IPS-20b (cell line): ENCODE data around the gene KDM3A.

ENCODE experiments used
- H3K27ac ChIP-seq: one replicate; pipeline ENCODE4 v1.5.1; 2013; ENCODE audit warnings: low read length
- H3K27me3 ChIP-seq: 2 replicates; pipeline ENCODE4 v1.6.1; 2013; ENCODE audit warnings: mild to moderate bottlenecking, low read length, inconsistent platforms; ENCODE audit not compliant: insufficient read depth
- H3K36me3 ChIP-seq: 2 replicates; pipeline ENCODE4 v1.6.1; 2013; ENCODE audit warnings: low read depth, mild to moderate bottlenecking, inconsistent platforms, low read length, moderate library complexity; ENCODE audit not compliant: insufficient read depth
- H3K4me1 ChIP-seq: 2 replicates; pipeline ENCODE4 v1.6.1; 2013; ENCODE audit warnings: mild to moderate bottlenecking, control low read depth, inconsistent platforms, low read length, moderate library complexity; ENCODE audit not compliant: insufficient read depth
- H3K4me3 ChIP-seq: 2 replicates; pipeline ENCODE4 v1.5.1; 2013; ENCODE audit warnings: mild to moderate bottlenecking, low read length, inconsistent platforms
- H3K9ac ChIP-seq: 2 replicates; pipeline ENCODE4 v1.6.1; 2013; ENCODE audit warnings: low read depth, mild to moderate bottlenecking, inconsistent platforms, low read length, moderate library complexity
- H3K9me3 ChIP-seq: 2 replicates; pipeline ENCODE4 v1.6.1; 2013; ENCODE audit warnings: mild to moderate bottlenecking, low read depth, low read length, inconsistent platforms; ENCODE audit not compliant: insufficient read depth

Gene KDM3A

GRCh38 chr2:86440631-86441391, at the start of gene KDM3A:
TSS of gene KDM3A (plus strand) at chr2:86441371. CDS start at chr2:86442048, 677 bp downstream.
- Histone ChIP-seq H3K4me1 (peaks cover 3% of the 10 kb centered on the region; the same call in 1 of the 2 replicates), H3K9me3 (peaks cover 30% of the 10 kb centered on the region), H3K27me3 (no peaks in the 10 kb centered on the region; the same call in 1 of the 2 replicates), H3K36me3 (peaks cover 13% of the 10 kb centered on the region; the same call in 1 of the 2 replicates), H3K27ac (peak within 1 kb of the TSS; percentile 97), H3K4me3 (peak within 1 kb of the TSS; percentile 73), H3K9ac (peak within 1 kb of the TSS; percentile 76)

DNA sequence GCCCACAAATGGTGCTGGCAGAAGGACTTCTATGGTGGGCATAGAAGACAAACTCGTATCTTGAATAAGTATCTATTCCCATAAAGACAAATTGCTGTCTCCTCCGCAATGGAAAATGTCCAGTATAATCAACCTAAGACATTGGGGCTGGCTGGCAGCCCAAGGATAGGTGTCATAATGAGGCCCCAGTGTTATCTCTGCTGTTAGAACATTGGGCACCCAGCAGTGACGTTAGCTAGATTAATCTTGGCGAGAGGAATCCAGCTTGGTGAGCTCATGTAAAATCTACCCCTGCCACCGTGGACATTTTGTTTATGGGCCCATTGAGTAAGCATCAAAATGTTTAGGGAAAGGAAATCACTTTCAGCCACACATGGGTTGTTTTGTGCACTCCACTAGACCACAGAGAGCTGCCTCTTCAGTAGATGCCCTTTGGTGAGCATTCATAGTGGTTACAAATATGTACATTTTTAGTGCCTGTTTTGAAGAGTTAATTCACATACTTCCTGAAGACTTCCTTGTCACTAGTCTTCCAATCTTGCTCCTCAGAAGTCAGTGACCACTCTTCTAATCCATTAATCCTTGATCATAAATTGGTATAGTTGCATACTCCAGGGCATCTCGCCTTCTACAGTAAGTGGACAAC, 48.2 kb upstream of the KDM3A start:
- no peak overlapping the region for H3K9ac ChIP-seq
- no peak overlapping the region for H3K27ac ChIP-seq
- no peaks in the 10 kb centered on the region for H3K4me1 ChIP-seq
- no peaks in the 10 kb centered on the region for H3K36me3 ChIP-seq
- H3K9me3 ChIP-seq, result no peaks in the 10 kb centered on the region
- H3K27me3 ChIP-seq, result no peaks in the 10 kb centered on the region
- no peak overlapping the region for H3K4me3 ChIP-seq

DNA sequence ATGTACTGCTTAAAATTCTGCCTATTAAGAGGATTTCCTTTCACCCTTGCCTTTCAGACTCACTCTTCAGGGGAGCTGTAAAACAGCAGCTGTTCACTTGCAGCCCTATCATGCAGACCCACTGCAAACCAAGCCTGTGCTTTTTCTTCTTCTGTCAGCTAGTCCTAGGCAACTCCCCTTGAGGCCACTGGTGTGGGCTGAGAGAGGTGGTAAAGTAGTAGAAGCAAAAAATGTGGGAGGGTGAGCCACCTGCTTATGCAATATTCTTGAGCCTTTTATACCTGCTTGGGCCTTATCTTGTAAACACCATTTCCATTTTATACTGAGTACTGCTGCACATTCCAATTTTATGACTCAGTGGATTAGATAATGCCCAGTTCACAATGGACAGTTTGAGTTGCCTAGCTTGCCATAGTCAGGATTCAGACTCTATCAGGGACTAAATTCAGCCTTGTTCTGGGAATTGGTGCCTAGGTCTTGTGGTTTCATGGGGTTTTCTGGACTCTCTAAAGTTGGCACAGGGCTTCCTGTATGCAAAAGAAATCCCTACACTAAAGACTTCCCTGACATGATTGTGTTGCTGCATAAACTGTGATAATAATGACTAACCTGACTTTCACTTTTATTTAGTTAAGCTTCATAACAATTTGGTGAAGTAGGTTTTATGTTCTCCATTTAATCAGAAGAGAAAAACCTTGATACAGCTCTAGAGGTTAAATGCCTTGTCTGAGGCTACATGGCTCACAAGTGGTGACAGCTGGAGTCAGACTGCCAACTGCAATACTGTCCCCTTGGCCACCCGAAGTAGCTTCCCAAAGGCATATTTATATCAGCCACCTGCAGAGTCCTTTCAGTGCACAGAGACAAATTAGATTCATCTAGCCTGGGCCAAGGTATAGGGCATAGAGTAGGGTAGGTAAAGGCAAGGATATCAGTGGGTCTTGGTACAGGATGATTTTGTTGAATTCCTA, 47.4 kb upstream of the KDM3A start:
- Histone ChIP-seq H3K4me3 (no peak overlapping the region), H3K4me1 (no peaks in the 10 kb centered on the region), H3K36me3 (no peaks in the 10 kb centered on the region), H3K9ac (no peak overlapping the region), H3K27me3 (no peaks in the 10 kb centered on the region), H3K9me3 (no peaks in the 10 kb centered on the region), H3K27ac (no peak overlapping the region)

DNA sequence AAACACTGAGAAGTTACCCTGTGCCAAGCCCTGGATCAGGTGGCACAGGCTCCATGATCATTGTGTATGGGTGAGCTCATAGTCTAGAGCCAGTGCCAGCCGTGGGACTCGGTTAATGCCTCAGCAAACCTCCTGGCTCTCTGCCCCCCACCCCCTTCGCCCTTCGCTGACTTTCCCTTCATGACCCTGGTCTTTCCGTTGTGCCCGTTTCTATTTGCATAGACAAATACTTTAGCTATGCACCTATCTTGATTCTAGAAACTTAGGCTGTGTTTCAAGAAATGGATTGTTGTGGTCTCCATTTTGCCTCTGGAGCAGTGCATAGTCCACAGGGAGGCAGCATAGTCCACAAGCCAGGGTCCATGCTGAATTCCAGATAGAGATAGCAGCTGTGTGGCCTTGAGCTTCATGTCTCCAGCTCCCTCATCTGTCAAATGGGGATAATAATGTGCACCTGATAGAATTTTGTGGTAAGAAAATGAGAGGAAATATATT, 44.8 kb upstream of the KDM3A start:
- H3K4me1 ChIP-seq, result no peaks in the 10 kb centered on the region
- no peak overlapping the region for H3K9ac ChIP-seq
- no peak overlapping the region for H3K4me3 ChIP-seq

GRCh38 chr2:86397986-86398385, 43.2 kb upstream of the KDM3A start:
- no peaks in the 10 kb centered on the region for H3K27me3 ChIP-seq
- H3K9me3 ChIP-seq, result no peaks in the 10 kb centered on the region
- no peak overlapping the region for H3K4me3 ChIP-seq
- H3K4me1 ChIP-seq, result no peaks in the 10 kb centered on the region
- H3K27ac ChIP-seq, result no peak overlapping the region
- H3K36me3 ChIP-seq, result no peaks in the 10 kb centered on the region
- no peak overlapping the region for H3K9ac ChIP-seq

More for the DNA sequence above, 44.8 kb upstream of the KDM3A start:
- Histone ChIP-seq H3K36me3 (no peaks in the 10 kb centered on the region), H3K27me3 (no peaks in the 10 kb centered on the region), H3K27ac (no peak overlapping the region), H3K9me3 (no peaks in the 10 kb centered on the region)

DNA sequence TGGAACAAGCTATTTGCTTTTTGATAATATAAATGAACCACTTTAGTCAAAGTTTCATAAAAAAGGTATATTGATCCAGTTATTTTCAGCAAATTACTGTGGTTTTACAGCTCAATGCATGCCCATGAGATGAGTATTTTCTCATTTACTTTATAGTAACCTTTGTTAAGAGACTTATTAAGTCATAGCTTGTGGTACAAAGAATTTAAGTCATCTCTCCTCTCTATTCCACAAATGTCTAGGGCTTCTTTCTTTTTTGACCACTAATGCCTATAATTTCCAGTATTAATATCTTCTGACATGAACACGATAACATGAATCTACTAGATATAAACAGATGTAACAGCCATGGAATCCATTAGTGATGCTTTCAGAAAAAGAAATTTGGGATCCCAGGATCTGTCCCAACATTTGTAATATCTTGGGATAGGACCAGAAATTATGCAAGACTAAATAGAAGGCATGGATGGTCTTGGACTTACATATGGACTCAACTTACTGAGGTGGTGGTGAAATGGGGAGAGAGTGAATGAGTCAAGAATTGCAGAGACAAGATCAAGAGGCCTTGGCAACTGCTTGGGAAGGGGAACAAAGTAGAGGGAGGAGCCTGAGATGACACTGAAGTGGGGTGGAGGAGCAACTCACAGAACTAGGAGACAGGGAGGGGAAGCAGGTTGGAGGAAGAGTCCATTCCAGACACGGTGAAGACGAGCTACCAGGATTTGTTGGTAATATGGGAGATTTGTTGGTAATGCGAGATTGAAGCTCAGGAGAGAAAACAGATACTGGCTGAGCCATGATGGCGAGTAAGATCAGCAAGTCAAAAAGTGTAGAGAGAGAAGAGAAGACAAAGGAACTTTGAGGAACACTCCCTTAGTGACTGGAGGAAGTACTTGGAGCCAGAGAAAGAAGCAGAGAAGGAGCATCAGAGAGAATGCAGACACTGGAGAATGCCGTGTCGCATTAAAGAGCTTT, 42.4 kb upstream of the KDM3A start:
- H3K4me1 ChIP-seq, result no peaks in the 10 kb centered on the region
- H3K27me3 ChIP-seq, result no peaks in the 10 kb centered on the region
- no peaks in the 10 kb centered on the region for H3K9me3 ChIP-seq
- H3K36me3 ChIP-seq, result no peaks in the 10 kb centered on the region
- H3K4me3 ChIP-seq, result no peak overlapping the region
- H3K9ac ChIP-seq, result no peak overlapping the region
- H3K27ac ChIP-seq, result no peak overlapping the region

DNA sequence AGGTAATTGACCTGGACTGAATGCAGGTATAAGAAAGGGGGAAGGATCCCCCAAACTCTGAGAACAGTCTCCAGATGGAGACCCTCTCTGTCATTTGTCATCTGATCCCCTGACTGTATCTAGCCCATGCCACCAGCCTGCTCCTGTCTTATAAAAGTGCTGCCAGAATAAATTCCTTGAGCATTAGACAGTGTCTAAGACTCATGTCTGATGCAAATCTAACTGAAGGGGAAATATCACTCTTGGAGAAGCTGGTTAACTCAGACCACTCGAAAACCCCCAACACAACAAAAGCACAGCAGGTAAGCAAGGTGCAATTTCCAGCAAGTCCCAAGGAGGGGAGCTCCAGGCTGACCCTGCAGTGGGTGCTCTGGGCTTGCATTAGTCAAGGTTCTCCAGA, 40.9 kb upstream of the KDM3A start:
- Histone ChIP-seq H3K27me3 (no peaks in the 10 kb centered on the region), H3K9ac (no peak overlapping the region), H3K36me3 (no peaks in the 10 kb centered on the region), H3K4me3 (no peak overlapping the region), H3K27ac (no peak overlapping the region), H3K4me1 (no peaks in the 10 kb centered on the region), H3K9me3 (no peaks in the 10 kb centered on the region)

GRCh38 chr2:86410581-86410980, 30.6 kb upstream of the KDM3A start:
- no peak overlapping the region for H3K4me3 ChIP-seq
- H3K27ac ChIP-seq, result no peak overlapping the region
- no peaks in the 10 kb centered on the region for H3K36me3 ChIP-seq
- H3K27me3 ChIP-seq, result no peaks in the 10 kb centered on the region
- H3K9ac ChIP-seq, result no peak overlapping the region
- peaks cover 4% of the 10 kb centered on the region for H3K9me3 ChIP-seq
- no peaks in the 10 kb centered on the region for H3K4me1 ChIP-seq

GRCh38 chr2:86411396-86411795, 29.8 kb upstream of the KDM3A start:
- H3K4me3 ChIP-seq, result no peak overlapping the region
- no peak overlapping the region for H3K9ac ChIP-seq
- H3K27me3 ChIP-seq, result no peaks in the 10 kb centered on the region
- H3K9me3 ChIP-seq, result peaks cover 4% of the 10 kb centered on the region
- H3K36me3 ChIP-seq, result no peaks in the 10 kb centered on the region
- no peak overlapping the region for H3K27ac ChIP-seq
- no peaks in the 10 kb centered on the region for H3K4me1 ChIP-seq

DNA sequence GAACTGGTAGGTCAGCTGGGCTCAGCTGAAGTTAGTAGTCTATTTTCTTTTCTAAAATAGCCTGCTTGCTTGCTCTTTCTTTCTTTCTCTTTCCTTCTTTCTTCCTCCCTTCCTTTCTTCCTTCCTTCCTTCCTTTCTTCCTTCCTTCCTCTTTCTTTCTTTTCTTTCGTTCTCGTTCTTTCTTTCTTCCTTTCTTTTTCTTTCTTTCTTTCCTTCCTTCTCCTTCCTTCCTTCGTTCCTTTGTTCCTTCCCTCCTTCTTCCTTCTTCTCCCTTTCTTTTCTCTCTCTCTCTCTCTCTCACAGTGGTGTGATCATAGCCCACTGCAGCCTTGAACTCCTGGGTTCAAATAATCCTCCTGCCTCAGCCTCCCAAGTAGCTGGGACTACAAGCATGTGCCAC, 29.2 kb upstream of the KDM3A start:
- no peaks in the 10 kb centered on the region for H3K27me3 ChIP-seq
- no peak overlapping the region for H3K27ac ChIP-seq
- no peaks in the 10 kb centered on the region for H3K36me3 ChIP-seq
- H3K4me1 ChIP-seq, result no peaks in the 10 kb centered on the region
- no peak overlapping the region for H3K4me3 ChIP-seq
- H3K9me3 ChIP-seq, result peaks cover 4% of the 10 kb centered on the region
- H3K9ac ChIP-seq, result no peak overlapping the region
